Measurements from ENCODE around the gene MLH3. TPM values are rescaled to one million over a fixed set of nuclear protein-coding genes. Genes with fewer than 3 reads are reported as not detected.

The MLH3 gene
- polyA plus RNA-seq, 1 donor (not counting 4 experiments of a cell fraction or from before 2014, with no cell fraction given): 13.0 TPM

- no peaks in the 10 kb centered on the region for H3K79me2 ChIP-seq (ENCODE audit: control insufficient read depth, insufficient read depth, low read length)
- H3K9ac ChIP-seq (ENCODE audit: control insufficient read depth, extremely low read depth, insufficient read depth, low read length): no peak overlapping the region
- no peaks in the 10 kb centered on the region for H3K27me3 ChIP-seq (ENCODE audit: control insufficient read depth, extremely low read depth, insufficient read depth, low read length)
- no peaks in the 10 kb centered on the region for H4K20me1 ChIP-seq (ENCODE audit: control insufficient read depth, extremely low read depth, insufficient read depth, low read length)
- TF ChIP-seq EZH2 (IDR thresholded peaks at IDR 0.05; ENCODE audit: low read length) (no peak), CTCF (optimal IDR thresholded peaks at IDR 0.05 in 1 of 3, IDR thresholded peaks at IDR 0.05 in 1 of 3, conservative IDR thresholded peaks at IDR 0.05 in 1 of 3; ENCODE audit: extremely low read depth in 1 of 3, insufficient read depth in 2 of 3, low read length in 3 of 3) (no peak)
- peaks cover 4% of the 10 kb centered on the region for H3K4me1 ChIP-seq (ENCODE audit: control insufficient read depth, extremely low read depth, insufficient read depth, low read length)
- no peak overlapping the region for H3K27ac ChIP-seq (ENCODE audit: control insufficient read depth, insufficient read depth, low read length)
- H3K9me1 ChIP-seq (ENCODE audit: control insufficient read depth, extremely low read depth, insufficient read depth, low read length): no peaks in the 10 kb centered on the region
- FAIRE-seq (no peak), DNase-seq (ENCODE audit: low read depth, low spot score) (no peak)
- dilution Hi-C loops (cut with MboI; ENCODE audit: extremely low pct_ligation_motif_present, low sequenced_read_pairs): no loop called here
- no peak overlapping the region for H2AFZ ChIP-seq (ENCODE audit: control insufficient read depth, low read length)
- H3K9me3 ChIP-seq (ENCODE audit: control insufficient read depth, low read depth, low read length): no peaks in the 10 kb centered on the region
- H3K4me2 ChIP-seq (ENCODE audit: control insufficient read depth, extremely low read depth, insufficient read depth, low read depth, low read length): no peak overlapping the region
- H3K4me3 ChIP-seq (ENCODE audit: control insufficient read depth in 2 of 3, extremely low read depth in 1 of 3, insufficient read depth in 2 of 3, low read depth in 1 of 3, low read length in 3 of 3): no peak overlapping the region
- no peaks in the 10 kb centered on the region for H3K36me3 ChIP-seq (ENCODE audit: control insufficient read depth in 2 of 2, extremely low read depth in 1 of 2, insufficient read depth in 2 of 2, low read length in 2 of 2)
Observed at GRCh38 chr14:74973003-74973653, 78.1 kb downstream of the MLH3 start.

GRCh38 chr14:74968811-74969210 lies 82.5 kb downstream of the MLH3 start:
- Histone ChIP-seq H3K9me3 (ENCODE audit: control insufficient read depth, low read depth, low read length) (no peaks in the 10 kb centered on the region), H3K4me2 (ENCODE audit: control insufficient read depth, extremely low read depth, insufficient read depth, low read depth, low read length) (no peak overlapping the region), H3K79me2 (ENCODE audit: control insufficient read depth, insufficient read depth, low read length) (no peaks in the 10 kb centered on the region), H3K4me3 (ENCODE audit: control insufficient read depth in 2 of 3, extremely low read depth in 1 of 3, insufficient read depth in 2 of 3, low read depth in 1 of 3, low read length in 3 of 3) (no peak overlapping the region), H3K27me3 (ENCODE audit: control insufficient read depth, extremely low read depth, insufficient read depth, low read length) (no peaks in the 10 kb centered on the region), H3K27ac (ENCODE audit: control insufficient read depth, insufficient read depth, low read length) (no peak overlapping the region), H3K9ac (ENCODE audit: control insufficient read depth, extremely low read depth, insufficient read depth, low read length) (no peak overlapping the region), H4K20me1 (ENCODE audit: control insufficient read depth, extremely low read depth, insufficient read depth, low read length) (no peaks in the 10 kb centered on the region), H3K4me1 (ENCODE audit: control insufficient read depth, extremely low read depth, insufficient read depth, low read length) (peaks cover 23% of the 10 kb centered on the region), H3K9me1 (ENCODE audit: control insufficient read depth, extremely low read depth, insufficient read depth, low read length) (no peaks in the 10 kb centered on the region), H2AFZ (ENCODE audit: control insufficient read depth, low read length) (no peak overlapping the region), H3K36me3 (ENCODE audit: control insufficient read depth in 2 of 2, extremely low read depth in 1 of 2, insufficient read depth in 2 of 2, low read length in 2 of 2) (no peaks in the 10 kb centered on the region)
- TF ChIP-seq CTCF (optimal IDR thresholded peaks at IDR 0.05 in 1 of 3, IDR thresholded peaks at IDR 0.05 in 1 of 3, conservative IDR thresholded peaks at IDR 0.05 in 1 of 3; ENCODE audit: extremely low read depth in 1 of 3, insufficient read depth in 2 of 3, low read length in 3 of 3) (no peak), EZH2 (IDR thresholded peaks at IDR 0.05; ENCODE audit: low read length) (no peak)
- DNase-seq (ENCODE audit: low read depth, low spot score): no peak
- no peak for FAIRE-seq
- dilution Hi-C loops (cut with MboI; ENCODE audit: extremely low pct_ligation_motif_present, low sequenced_read_pairs): no loop called here

Measured in keratinocyte (primary cell).